Skin of body (tissue), 2 donors: ENCODE data around the gene SYCN. TPM values are rescaled to one million over a fixed set of nuclear protein-coding genes. Genes with fewer than 3 reads are reported as not detected.
"Not testable (repeated sequence)": the region's sequence is repeated elsewhere in the genome, so short reads cannot be mapped to it uniquely, and the experiment has no call there.

Experiments
- DNase-seq: peaks from one replicate; lab custom pipeline; 2025; lab: John Stamatoyannopoulos, UW
- total RNA-seq: library from RNA; depleted of rRNA; stranded (reverse); fragments of >200 nt; gene quantifications from one replicate; pipeline ENCODE4 v1.2.3, GENCODE V29; 2014

SYCN gene
- total RNA-seq, 1 donor from 2014 or later: not detected

GRCh38 chr19:39224910-39225309 lies 20.8 kb upstream of the SYCN start:
- DNase-seq: no peak

DNA sequence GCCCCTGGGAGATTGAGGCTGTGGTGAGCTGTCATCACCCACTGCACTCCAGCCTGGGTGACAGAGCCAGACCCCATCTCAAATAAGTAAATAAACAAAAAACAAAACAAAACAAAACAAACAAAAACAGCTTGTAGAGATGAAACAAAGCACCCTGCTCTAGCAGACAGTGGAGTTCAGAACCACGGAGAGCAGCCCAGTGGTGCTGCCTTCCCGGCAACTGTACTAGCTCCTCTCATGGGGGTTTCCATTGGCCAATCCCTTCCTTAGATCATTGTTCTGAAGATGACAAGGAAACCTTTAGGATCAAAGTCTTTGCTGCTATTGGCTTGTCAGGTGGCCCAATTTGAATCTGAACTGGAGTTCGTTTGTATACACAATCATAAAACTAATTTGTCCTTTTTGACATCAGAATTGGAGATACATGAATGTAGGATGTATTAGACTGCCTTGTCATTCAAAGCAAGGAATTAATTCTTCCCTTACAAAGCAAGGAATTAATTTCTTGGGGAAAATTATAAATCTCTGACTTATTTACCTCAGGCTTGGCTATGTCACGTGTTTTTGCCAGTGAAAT lies 19.7 kb upstream of the SYCN start:
- DNase-seq: no peak

- not testable (repeated sequence) for DNase-seq
Measured at GRCh38 chr19:39219108-39219507, 15.0 kb upstream of the SYCN start.

DNA sequence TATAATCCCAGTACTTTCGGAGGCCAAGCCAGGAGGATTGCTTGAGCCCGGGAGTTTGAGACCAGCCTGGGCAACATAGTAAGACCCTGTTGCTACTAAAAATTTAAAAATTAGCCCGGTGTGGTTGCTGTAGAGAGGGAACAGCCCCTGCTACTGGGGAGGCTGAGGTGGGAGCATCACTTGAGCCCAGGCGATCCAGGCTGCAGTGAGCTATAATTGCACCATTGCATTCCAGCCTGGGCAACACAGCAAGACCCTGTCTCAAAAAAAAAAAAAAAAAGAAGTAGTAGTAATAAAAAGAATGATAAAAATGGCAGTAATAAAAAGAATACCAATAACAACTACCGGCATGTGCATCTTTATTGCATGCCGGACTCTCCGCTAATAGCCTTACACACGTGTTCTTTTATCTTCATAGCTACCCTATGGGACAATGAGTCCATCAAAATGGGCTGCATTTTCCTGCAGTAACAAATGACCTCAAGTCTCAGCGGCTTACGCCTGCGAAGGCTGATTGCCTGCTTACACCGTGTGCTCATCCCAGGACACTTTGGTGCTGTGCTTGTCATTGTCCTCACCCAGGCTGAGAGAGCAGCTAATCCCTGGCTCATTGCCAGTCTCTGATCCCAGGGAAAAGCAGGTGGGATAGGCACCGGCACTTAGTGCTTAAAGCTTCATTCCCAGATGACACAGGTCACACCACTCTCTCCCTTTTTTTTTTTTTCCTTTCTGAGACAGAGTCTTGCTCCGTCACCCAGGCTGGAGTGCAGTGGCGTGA lies 14.4 kb upstream of the SYCN start:
- no peak for DNase-seq

GRCh38 chr19:39217094-39217493 lies 13.0 kb upstream of the SYCN start:
- DNase-seq: no peak

DNA sequence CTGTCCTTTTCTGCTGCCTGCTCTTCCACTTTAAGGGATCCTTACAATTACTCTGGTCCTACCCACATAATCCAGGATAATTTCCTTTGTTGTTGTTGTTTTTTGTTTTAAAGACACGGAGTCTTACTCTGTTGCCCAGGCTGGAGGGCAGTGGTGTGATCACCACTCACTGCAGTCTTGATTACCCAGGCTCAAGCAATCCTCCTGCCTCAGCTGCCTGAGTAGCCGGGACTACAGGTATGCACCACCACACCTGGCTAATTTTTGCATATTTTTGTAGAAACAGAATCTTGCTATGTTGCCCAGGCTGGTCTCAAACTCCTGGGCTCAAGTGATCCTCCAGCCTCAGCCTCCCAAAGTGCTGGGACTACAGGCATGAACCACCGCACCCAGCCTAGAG lies 11.3 kb upstream of the SYCN start:
- DNase-seq: not testable (repeated sequence)

- DNase-seq: no peak
Measured at GRCh38 chr19:39212375-39212742, 8.3 kb upstream of the SYCN start.

DNA sequence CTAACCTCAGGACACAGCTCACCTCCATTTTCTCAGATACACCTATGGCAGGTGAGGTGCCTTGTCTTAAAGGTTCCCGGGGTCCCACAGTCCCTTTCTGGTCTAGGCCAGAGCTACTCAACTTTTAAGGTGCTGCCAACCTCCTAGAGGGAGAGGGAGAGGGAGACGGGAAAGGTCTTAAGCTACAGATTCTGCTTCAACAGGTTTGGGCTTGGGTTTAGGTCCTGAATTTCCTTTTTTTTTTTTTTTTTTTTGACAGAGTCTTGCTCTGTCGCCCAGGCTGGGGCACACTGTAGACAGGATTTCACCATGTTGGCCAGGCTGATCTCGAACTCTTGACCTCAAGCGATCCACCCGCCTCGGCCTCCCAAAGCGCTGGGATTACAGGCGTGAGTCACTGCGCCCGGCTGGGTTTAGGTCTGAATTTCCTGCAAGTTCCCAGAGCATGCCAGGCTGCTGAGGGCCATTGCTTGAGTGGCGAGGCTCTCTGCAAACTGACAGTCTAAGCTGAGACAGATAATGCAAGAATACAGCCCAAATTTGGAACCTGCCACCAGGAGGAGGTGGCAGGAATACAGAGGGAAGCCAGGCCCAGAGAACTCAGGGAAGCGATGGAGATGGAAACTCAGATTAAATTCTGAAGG lies 7.8 kb upstream of the SYCN start:
- no peak for DNase-seq

- no peak for DNase-seq
Measured at GRCh38 chr19:39209196-39209595, 5.1 kb upstream of the SYCN start.

DNA sequence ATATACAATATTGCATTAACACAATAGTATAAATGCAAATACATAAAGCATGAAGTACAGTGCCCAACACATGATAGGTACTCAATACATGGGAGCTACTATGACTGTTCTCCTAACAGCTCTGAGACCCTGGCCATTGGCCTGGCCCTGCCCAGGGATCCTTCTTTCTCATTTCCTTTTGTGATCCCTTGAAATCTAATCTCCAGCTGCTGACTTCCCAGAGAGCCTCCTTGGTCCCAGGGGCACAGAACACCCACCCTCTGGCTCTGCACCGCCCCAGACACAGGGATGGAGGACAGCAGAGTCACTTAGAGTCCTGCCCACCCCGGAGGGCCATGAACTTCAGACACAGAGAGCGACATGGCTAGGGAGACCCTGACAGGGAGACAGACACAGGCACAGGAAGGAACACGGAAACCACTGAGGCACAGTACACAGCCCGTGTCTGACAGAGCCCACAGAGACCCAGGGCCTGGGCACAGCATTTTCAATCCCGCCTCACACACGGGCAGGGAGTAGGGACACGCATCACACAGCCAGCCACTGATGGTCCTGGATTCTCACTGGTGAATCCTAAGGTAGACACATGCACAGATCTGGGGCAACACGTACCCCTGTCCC lies 4.2 kb upstream of the SYCN start:
- DNase-seq: no peak

DNA sequence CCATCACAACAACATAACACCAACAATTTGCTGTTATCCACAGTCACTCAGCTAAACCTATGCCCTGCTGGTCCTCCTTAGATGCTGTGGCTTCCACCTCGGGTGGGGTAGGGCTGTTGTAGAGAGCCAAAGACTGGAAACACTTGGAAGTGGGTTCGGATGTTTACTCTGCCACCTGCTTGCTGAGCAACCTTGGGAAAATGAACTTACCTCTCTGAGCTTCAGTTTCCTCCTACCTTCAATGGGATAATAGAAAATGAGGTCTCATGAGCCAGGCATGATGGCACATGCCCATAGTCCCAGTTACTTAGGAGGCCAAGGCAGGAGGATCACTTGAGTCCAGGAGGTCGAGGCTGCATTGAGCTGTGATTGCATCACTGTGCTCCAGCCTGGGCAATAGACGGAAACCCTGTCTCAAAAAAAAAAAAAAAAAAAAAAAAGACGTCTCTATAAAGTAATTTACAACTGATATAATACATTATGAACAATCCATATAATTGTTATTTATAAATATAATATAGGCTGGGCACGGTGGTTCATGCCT lies 3.3 kb upstream of the SYCN start:
- DNase-seq: no peak

- no peak for DNase-seq
Measured at GRCh38 chr19:39206122-39206521, 2.1 kb upstream of the SYCN start.

DNA sequence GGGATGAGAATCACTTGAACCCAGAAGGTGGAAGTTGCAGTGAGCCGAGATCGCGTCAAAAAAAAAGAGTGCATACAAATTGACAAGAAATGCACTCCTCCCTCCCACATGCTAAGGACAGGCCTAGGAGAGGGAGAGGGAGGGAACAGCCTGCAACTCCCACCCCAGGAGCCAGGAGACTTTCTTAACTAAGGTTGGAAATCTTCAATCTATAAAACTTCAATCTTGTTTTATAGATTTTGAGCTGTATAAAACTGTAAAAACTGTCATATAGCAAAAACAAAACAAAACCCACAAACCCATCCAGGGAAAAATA lies 1.3 kb upstream of the SYCN start:
- DNase-seq: no peak

- no peak for DNase-seq
Measured at GRCh38 chr19:39202998-39203355, 1.1 kb downstream of the SYCN start.

- DNase-seq: no peak
Measured at GRCh38 chr19:39200803-39201115, 3.3 kb downstream of the SYCN start.

GRCh38 chr19:39200066-39200802 lies 3.8 kb downstream of the SYCN start:
- DNase-seq: no peak

DNA sequence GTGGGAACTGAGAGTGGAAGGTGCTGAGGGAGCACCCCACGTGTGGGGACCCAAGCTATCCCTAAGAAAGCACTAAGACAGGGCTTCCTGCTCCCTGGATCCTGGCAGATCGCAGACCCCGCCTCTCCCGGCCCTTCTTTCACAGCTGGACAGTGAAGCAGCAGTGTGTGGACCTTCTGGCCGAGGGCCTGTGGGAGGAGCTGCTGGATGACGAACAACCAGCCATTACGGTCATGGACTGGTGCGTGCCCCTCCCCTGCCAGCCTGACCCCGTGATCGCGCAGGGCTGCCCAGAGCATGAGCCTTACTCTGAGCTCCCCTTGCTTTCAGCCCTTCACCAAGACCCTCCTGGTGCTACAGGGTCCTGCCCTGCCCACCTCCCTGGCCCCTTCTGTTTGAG lies 5.0 kb downstream of the SYCN start:
- DNase-seq: no peak

- DNase-seq: no peak
Measured at GRCh38 chr19:39197808-39198207, 6.3 kb downstream of the SYCN start.

DNA sequence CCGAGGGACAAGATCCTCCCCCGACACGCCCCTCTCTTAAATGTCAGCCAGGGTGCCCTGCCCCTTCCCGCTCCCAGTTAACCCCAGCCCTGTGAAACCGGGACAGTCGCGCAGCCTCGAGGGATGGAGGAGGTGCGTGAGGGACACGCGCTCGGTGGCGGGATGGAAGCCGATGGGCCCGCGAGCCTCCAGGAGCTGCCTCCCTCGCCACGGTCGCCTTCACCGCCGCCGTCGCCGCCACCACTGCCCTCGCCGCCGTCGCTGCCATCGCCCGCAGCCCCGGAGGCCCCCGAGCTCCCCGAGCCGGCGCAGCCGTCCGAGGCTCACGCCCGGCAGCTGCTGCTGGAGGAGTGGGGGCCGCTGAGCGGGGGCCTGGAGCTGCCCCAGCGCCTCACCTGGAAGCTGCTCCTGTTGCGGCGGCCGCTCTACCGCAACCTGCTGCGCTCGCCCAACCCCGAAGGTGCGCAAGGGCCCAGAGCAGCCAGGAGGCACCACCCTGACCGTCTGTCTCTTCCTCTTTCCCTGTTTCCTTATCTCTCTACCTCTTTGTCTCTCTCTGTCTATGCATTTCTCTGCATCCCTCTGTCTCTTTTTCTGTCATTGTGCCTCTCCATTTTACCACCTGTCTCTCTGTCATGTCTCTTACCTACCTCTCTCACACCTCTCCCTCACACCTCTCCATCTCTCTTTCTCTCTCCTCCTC lies 7.1 kb downstream of the SYCN start, which contains the start of gene NCCRP1:
Gene NCCRP1 (plus strand): TSS at position 105 of the 703 bp plus-strand sequence. CDS start 19 bp downstream, at position 124.
- DNase-seq: no peak

DNA sequence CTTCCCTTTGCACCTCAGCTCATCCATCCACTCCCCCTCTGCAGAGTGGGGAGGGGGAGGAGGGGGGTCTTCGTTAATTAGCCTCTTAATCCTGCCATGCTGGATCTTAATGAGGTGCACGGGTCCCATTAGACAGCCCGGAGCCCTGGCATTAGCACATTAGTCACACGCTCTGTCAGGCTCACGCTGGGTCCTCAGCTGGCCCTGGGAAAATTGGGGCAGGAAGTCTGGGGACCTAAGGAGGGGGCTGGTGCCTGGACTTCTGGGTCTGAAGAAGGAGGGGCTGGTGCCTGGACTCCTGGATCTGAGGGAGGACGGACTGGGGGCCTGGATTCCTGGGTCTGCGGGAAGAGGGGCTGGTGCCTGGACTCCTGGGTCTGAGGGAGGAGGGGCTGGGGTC lies 7.7 kb downstream of the SYCN start:
- DNase-seq: no peak

DNA sequence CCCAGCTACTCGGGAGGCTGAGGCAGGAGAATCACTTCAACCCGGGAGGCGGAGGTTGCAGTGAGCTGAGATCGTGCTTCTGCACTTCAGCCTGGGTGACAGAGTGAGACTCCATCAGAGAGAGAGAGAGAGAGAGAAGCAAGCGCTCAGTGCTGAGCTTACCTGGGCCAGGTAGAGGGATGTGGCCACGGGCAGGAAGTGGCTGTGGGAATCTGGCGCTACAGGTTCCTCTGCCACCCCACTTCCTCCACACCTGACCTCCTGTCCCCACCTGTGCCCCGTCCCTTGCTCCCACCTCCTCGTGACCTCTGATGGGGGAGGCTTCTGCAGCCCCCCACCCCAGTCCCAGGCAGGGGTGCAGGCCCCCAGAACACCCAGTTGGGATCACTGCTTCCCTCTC lies 8.3 kb downstream of the SYCN start:
- DNase-seq: no peak
